ENCODE measurements around the gene PFKFB2.
A peak's percentile ranks its signal among the peaks of the same experiment; 100 is the strongest.

PFKFB2 gene

GRCh38 chr1:207052911-207053769, at the start of gene PFKFB2:
Gene PFKFB2 (plus strand): TSS chr1:207053275. CDS start chr1:207054718, 1,443 bp downstream.
- DNase-seq (ENCODE audit: low spot score) (peak; percentile 95), FAIRE-seq (peak; percentile 89)

DNA sequence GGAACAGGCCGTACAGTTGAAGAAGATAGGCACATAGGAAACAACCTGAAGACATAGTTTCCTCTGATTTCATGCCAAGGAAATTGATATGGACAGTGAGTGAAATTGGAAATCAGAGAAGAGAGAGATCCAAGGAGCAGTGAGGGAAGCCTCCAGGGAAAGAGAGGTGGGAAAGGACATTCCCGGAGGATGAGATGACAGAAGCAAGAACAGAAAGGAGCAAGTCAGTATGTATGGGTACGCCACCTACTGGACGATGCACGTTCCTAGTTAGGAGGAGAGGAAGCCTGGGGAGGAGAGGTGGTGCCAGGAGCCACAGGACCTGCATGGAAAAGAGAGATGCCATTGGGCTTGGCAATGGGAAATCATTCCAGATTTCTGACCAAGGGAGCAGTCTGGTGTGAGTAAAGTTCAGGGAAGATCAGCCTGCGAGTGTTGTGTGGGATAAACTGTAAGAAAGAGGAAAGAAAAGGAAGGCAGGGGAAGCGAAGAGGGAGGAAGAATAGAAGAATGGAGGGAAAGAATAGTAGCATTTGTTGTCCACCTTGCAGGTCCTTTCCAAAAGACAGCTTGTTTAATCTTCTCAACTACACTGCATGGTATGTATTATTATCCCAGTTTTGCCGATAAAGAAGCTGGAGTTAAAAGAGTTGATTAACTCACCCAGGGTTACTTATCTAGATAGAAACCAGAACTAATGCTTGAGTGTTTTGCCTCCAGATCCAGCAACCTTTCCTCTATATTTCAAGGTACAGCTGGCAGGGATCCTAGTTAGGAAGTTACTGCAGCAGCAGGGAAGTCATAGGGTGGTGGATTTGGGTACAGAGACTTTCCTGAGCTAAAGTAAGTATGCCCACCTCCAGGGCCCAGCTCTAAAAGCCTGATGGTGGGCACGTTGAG, 47.9 kb upstream of the PFKFB2 start:
- peak; percentile 79 for DNase-seq (ENCODE audit: low spot score)
- FAIRE-seq, result no peak

- DNase-seq (ENCODE audit: low spot score) (no peak), FAIRE-seq (no peak)
Observed at GRCh38 chr1:207006083-207006482, 47.0 kb upstream of the PFKFB2 start.

- DNase-seq (ENCODE audit: low spot score) (no peak), FAIRE-seq (no peak)
Observed at GRCh38 chr1:207006914-207007313, 46.2 kb upstream of the PFKFB2 start.

GRCh38 chr1:207007352-207008033, 45.6 kb upstream of the PFKFB2 start:
- FAIRE-seq, result peak; percentile 91

DNA sequence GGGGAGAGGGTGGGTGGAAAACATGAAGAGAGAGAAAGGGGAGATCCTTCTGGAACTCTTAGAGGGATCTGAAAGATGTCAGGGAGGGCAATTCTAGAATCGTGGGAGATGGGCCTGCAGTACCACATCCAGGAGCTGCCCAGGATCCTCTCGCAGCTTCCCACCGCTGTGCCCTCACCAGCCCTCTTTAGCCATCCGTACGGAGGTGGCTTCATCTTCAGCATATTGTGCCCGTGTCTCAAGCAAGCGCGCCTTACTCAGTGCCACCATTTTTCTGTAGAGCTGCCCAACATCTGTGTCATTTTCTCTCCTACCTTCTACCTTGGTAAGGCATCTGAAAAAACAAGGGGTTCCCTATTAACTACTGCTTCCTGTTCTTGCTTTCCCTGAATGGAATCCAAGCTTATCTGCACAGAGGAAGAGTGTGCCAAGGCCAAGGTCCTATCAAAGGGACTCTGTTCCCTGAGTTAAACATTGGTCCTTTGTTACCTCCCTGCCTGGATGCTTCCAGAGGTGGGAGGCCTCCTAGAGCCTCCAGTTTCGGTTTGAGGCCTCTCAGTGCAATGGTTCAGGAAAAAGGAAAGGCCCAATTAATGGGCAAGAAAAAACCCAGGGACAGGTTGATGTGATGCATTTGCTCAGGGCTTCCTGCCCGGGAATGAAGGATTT, 43.8 kb upstream of the PFKFB2 start:
- FAIRE-seq (no peak), DNase-seq (ENCODE audit: low spot score) (no peak)

More at GRCh38 chr1:207007352-207008033, 45.6 kb upstream of the PFKFB2 start:
- peak; percentile 98 for DNase-seq (ENCODE audit: low spot score)

DNA sequence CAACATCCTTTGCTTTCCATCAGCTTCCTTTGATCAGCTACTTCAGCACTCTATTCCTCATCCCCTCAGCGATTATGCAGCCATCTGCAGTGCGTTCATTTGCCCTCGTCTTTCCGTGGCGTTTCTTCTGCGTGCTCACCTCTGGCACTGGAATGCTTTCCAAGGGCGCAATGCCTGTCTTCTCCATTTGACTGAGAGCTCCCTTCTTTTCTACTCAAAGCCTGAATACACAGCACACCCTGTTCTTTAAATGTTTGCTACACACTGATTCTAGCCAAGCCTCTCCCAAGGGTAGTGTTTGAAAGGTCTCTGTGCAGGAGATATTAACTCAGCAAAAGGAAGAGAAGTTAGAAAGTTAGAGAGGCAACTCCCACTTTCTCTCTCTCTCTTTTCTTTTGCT, 43.1 kb upstream of the PFKFB2 start:
- DNase-seq (ENCODE audit: low spot score), result no peak
- FAIRE-seq, result no peak

- DNase-seq (ENCODE audit: low spot score), result no peak
- FAIRE-seq, result no peak
Observed at GRCh38 chr1:207010726-207011125, 42.3 kb upstream of the PFKFB2 start.

- DNase-seq (ENCODE audit: low spot score) (no peak), FAIRE-seq (no peak)
Observed at GRCh38 chr1:207013321-207014085, 39.6 kb upstream of the PFKFB2 start.

DNA sequence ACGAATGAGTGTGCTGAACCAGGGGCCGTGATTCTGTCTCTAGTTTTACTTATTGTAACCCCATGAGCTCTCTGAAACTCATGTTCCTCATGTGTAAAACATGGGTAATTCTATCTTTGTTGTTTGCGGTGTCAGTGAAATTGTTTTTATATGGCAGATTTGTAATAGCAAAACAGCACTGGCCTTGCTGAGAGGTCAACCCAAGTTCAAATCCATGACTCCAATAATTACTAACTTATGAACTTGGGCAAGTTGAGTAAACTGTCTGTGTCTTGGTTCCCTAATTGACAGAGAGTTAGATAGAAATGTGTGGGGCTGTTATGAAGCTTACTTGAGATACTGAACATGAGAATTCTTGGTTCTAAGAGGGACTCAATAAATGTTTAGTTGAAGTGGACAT, 38.3 kb upstream of the PFKFB2 start:
- FAIRE-seq (no peak), DNase-seq (ENCODE audit: low spot score) (no peak)

DNA sequence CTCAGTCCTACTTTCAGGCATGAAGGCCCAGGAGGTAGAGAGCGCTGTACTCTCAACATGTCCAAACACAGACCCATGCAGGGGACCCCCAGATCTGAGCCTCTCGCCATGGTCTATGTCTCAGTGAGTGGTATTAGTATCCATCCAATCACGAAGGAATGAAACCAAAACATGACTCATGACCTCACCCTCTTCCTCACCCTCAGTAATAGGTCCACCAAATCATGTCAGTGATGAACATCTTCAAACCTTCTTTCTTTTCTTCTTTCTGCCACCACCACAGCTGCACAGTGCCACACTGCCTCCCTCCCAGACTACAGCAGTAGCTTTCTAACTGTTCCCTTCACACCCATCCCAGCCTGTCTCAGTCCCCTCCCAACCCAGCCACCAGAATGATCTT, 37.3 kb upstream of the PFKFB2 start:
- FAIRE-seq (no peak), DNase-seq (ENCODE audit: low spot score) (no peak)

GRCh38 chr1:207017615-207018559, 35.2 kb upstream of the PFKFB2 start:
- FAIRE-seq (no peak), DNase-seq (ENCODE audit: low spot score) (no peak)

DNA sequence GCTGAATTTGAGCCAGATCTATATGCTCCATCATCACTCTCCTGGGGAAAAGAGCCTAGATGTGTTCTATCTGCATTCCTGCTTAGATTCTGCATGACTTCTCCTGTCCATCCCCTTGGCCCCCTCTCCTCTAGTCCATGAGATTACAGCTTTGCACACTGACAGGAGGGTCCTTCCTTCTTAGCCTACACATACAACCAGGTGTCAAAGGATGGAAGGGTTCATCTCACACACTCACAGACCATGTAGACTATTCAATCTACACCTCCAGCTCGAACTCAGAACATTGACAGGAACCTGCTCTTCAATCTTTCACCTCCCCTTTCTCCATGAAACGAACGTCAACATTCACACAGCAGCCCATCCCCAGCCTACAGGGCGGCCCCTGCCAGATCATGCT, 34.4 kb upstream of the PFKFB2 start:
- DNase-seq (ENCODE audit: low spot score) (no peak), FAIRE-seq (no peak)

- no peak for DNase-seq (ENCODE audit: low spot score)
Observed at GRCh38 chr1:207019161-207019560, 33.9 kb upstream of the PFKFB2 start.

GRCh38 chr1:207019661-207020060, 33.4 kb upstream of the PFKFB2 start:
- no peak for DNase-seq (ENCODE audit: low spot score)
- no peak for FAIRE-seq

More at GRCh38 chr1:207019161-207019560, 33.9 kb upstream of the PFKFB2 start:
- FAIRE-seq, result no peak

GRCh38 chr1:207020065-207020708, 32.9 kb upstream of the PFKFB2 start:
- DNase-seq (ENCODE audit: low spot score) (no peak), FAIRE-seq (no peak)

GRCh38 chr1:207020709-207021107, 32.4 kb upstream of the PFKFB2 start:
- no peak for FAIRE-seq
- no peak for DNase-seq (ENCODE audit: low spot score)

GRCh38 chr1:207021139-207021861, 31.8 kb upstream of the PFKFB2 start:
- no peak for FAIRE-seq

More at GRCh38 chr1:207021139-207021861, 31.8 kb upstream of the PFKFB2 start:
- DNase-seq (ENCODE audit: low spot score), result no peak
